ENCODE results near the gene GJB5. TPM values are rescaled to one million over a fixed set of nuclear protein-coding genes. Genes with fewer than 3 reads are reported as not detected.
"Not testable (repeated sequence)": the region's sequence is repeated elsewhere in the genome, so short reads cannot be mapped to it uniquely, and the experiment has no call there.

GJB5 gene
- total and polyA plus RNA-seq, 2 of the 8 experiments (the other 6 are each of a cell fraction or from before 2014, with no cell fraction given): 0.86 to 3.1 TPM

- TF ChIP-seq CTCF (IDR thresholded peaks at IDR 0.05; ENCODE audit: control extremely low read depth in 1 of 3, insufficient read depth in 1 of 3, low read depth in 1 of 3, low read length in 3 of 3) (no peak), JUN (IDR thresholded peaks at IDR 0.05; ENCODE audit: low read depth, low read length) (no peak), SRF (IDR thresholded peaks at IDR 0.05; ENCODE audit: low read depth, low read length) (no peak), RBBP5 (IDR thresholded peaks at IDR 0.05; ENCODE audit: borderline replicate concordance, low read depth, low read length) (no peak), SAP30 (IDR thresholded peaks at IDR 0.05; ENCODE audit: insufficient read depth, insufficient replicate concordance, low read length) (no peak), JUND (IDR thresholded peaks at IDR 0.05; ENCODE audit: low read length) (no peak), SP4 (IDR thresholded peaks at IDR 0.05; ENCODE audit: low read length) (no peak)
Measured at GRCh38 chr1:34730485-34730884, 24.4 kb upstream of the GJB5 start (continued).

GRCh38 chr1:34732831-34733230 lies 22.0 kb upstream of the GJB5 start:
- CTCF ChIA-PET (ENCODE audit: partially characterized antibody): interaction anchor here (1.0 to 1.1 kb wide), 2 partner anchors 9 to 28 kb away, joined by 3 to 5 read pairs; no protein-coding TSS in a partner anchor
- POLR2A ChIA-PET (ENCODE audit: partially characterized antibody); H3K4me3 ChIP-seq (ENCODE audit: extremely low read depth in 1 of 4, insufficient read depth in 2 of 4, low read depth in 3 of 4, low read length in 4 of 4); H3K36me3 ChIP-seq (ENCODE audit: control insufficient read depth in 2 of 4, insufficient read depth in 4 of 4, low read length in 3 of 4); H3K27ac ChIP-seq (ENCODE audit: low read depth, low read length); H2BK15ac ChIP-seq (ENCODE audit: low read length); H4K91ac ChIP-seq (replicated peaks; ENCODE audit: insufficient read length, low read length); H3K9ac ChIP-seq (replicated peaks in 1 of 4; ENCODE audit: extremely low read depth in 1 of 4, low read depth in 3 of 4, low read length in 3 of 4); H2BK120ac ChIP-seq (replicated peaks; ENCODE audit: low read depth, low read length); H3K4ac ChIP-seq (replicated peaks; ENCODE audit: insufficient read length, low read depth, low read length); H4K20me1 ChIP-seq (replicated peaks in 1 of 2; ENCODE audit: control insufficient read depth in 1 of 2, insufficient read depth in 2 of 2, low read length in 2 of 2); H2BK12ac ChIP-seq (ENCODE audit: low read depth, low read length); H2BK5ac ChIP-seq (ENCODE audit: low read depth, low read length); H3K56ac ChIP-seq (replicated peaks; ENCODE audit: insufficient read length, low read depth, low read length); H4K8ac ChIP-seq (ENCODE audit: extremely low read depth, insufficient read depth, low read length); H3K23me2 ChIP-seq (ENCODE audit: low read depth, low read length); H4K5ac ChIP-seq (ENCODE audit: insufficient read length, low read depth, low read length); H2BK20ac ChIP-seq (ENCODE audit: low read length); H2AK5ac ChIP-seq (ENCODE audit: low read depth, low read length); H3K4me2 ChIP-seq (ENCODE audit: insufficient read depth in 1 of 2, low read depth in 2 of 2, low read length in 2 of 2); H3K23ac ChIP-seq (ENCODE audit: insufficient read length); H2AFZ ChIP-seq (ENCODE audit: low read length); H3K79me1 ChIP-seq (ENCODE audit: low read depth, low read length); H3K27me3 ChIP-seq (replicated peaks in 1 of 4; ENCODE audit: control insufficient read depth in 3 of 4, extremely low read depth in 1 of 4, insufficient read depth in 3 of 4, low read length in 3 of 4); H3K9me3 ChIP-seq (ENCODE audit: insufficient read depth in 2 of 2, low read depth in 1 of 2, low read length in 1 of 2); H3K4me1 ChIP-seq (replicated peaks in 1 of 4; ENCODE audit: control insufficient read depth in 3 of 4, insufficient read depth in 4 of 4, low read length in 3 of 4); FAIRE-seq; H3K14ac ChIP-seq (ENCODE audit: insufficient read length); H3K18ac ChIP-seq (ENCODE audit: extremely low read depth, low read length); DNase-seq (ENCODE audit: low read depth in 1 of 2, low spot score in 2 of 2); H3K79me2 ChIP-seq (ENCODE audit: control insufficient read depth in 1 of 2, insufficient read depth in 2 of 2, low read length in 2 of 2): not testable (repeated sequence)
- WGBS, 2 experiments (ENCODE audit: extremely low coverage in 1 of 2, insufficient coverage in 1 of 2, insufficient read length in 1 of 2, insufficient replicate concordance in 2 of 2, low coverage in 1 of 2, low lambda C conversion rate in 2 of 2, missing lambda C conversion rate in 1 of 2): 86% methylated on average over 6 of the region's 7 CpGs; no CpG with 5 or more reads in 1 of the 2 experiments

Data from H1 (cell line).